Activated CD8-positive, alpha-beta T cell treated with anti-CD3 and anti-CD28 coated beads, Interleukin-2, amount 10 ng/mL, durations not matched to agents 7 days and 5 days (primary cell): ENCODE data around the gene FLT1. TPM values are rescaled to one million over a fixed set of nuclear protein-coding genes. Genes with fewer than 3 reads are reported as not detected.

Source experiments
- ATAC-seq: fragments of 150-1000 bp; cut with Tn5 transposase; one replicate; pipeline ENCODE4 v1.10.0; 2021; ENCODE audit warnings: moderate library complexity
- CTCF ChIA-PET: fragments of 350-600 bp; sonication (Branson Sonifier 250); formaldehyde crosslinking; loops from one replicate; lab custom pipeline; 2021; ENCODE audit warnings: antibody characterized with exemption; lab: Charles Lee
- POLR2A ChIA-PET: fragments of 350-600 bp; sonication (Branson Sonifier 250); formaldehyde crosslinking; loops from one replicate; lab custom pipeline; 2021; ENCODE audit warnings: antibody characterized with exemption; lab: Charles Lee
- DNase-seq: peaks from one replicate; pipeline ENCODE4 v3.0.0-alpha.2; 2020
- H3K27ac Mint-ChIP-seq: one replicate; pipeline ENCODE4 v1.8.0; 2021; ENCODE audit warnings: mild to moderate bottlenecking, mixed read lengths
- H3K27me3 Mint-ChIP-seq: one replicate; pipeline ENCODE4 v1.8.0; 2021; ENCODE audit warnings: low read depth, mixed read lengths
- H3K36me3 Mint-ChIP-seq: one replicate; pipeline ENCODE4 v1.8.0; 2021; ENCODE audit warnings: low read depth, mixed read lengths
- H3K4me1 Mint-ChIP-seq: one replicate; pipeline ENCODE4 v1.8.0; 2021; ENCODE audit warnings: low read depth, mixed read lengths
- H3K4me3 Mint-ChIP-seq: one replicate; pipeline ENCODE4 v1.8.0; 2021; ENCODE audit warnings: mild to moderate bottlenecking, mixed read lengths
- H3K9me3 Mint-ChIP-seq: one replicate; pipeline ENCODE4 v1.8.0; 2022; ENCODE audit warnings: mixed read lengths; ENCODE audit not compliant: insufficient read depth
- total RNA-seq, 2 experiments: library from RNA; stranded (reverse); gene quantifications; one replicate each; pipeline ENCODE4 v1.2.3, GENCODE V29; 2021

Gene FLT1
- total RNA-seq, 2 experiments from 2014 or later = 0.95 to 1.3 TPM

DNA sequence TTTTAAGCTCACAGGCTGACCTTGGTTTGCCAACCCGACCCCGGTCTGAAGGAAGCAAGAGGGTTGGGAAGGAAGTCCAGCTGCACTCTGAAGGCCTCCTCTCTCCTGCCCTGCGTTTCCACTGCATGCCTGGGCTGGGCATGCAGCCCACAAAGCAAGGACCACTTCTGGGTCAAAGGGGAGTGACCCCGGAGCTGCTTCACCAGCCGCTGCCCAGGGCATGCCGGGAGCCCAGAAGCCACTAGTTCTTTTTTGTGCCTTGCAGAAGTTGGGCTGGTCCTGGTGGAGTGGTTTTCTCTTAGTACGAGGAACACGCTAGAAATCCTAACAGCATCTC, 166.7 kb downstream of the FLT1 start:
- ATAC-seq (no peak), DNase-seq (no peak)
- H3K36me3 Mint-ChIP-seq = no peaks in the 10 kb centered on the region

DNA sequence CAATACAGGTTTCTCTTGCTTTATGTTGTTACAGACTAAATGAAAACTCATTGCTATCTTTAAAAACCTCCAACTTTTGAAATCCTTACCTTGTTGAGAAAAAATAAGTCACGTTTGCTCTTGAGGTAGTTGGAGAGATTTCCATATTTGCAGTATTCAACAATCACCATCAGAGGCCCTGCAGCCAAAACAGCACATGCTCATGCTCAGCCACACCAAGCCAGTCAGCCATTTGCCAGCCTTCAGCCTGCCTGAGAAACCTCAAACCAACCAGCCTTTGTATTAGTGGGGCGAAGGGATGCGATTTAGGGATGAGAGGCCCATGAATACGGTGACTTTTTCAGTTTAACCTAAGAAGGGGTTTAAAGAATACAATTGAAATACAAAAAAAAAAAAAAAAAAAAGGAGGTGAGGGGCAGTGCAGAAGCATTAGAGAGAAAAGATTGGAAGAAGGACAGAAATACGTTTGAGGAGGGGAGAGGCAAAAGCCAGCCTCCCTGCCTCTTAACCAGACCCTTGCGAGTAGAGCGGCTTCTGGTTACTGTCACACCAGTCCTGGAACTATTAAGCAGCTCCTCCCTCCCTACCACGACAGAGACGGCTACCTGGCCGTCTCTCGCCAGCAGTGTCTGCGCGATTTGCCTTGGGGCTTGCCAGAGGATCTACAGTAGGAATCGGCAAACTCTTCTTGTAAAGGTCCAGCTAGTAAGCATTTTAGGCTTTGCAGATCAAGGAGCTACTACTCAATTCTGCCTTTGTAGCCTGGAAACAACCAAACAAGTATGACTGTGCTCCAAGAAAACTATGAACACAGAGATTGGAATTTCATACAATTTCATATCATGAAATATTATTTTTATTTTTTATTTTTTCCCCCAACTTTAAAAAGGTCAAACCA, 167.3 kb downstream of the FLT1 start:
- DNase-seq (no peak), ATAC-seq (no peak)
- Mint-ChIP-seq H3K4me3 (no peak overlapping the region), H3K4me1 (peaks cover 5% of the 10 kb centered on the region), H3K27me3 (no peaks in the 10 kb centered on the region), H3K9me3 (no peaks in the 10 kb centered on the region), H3K36me3 (no peaks in the 10 kb centered on the region), H3K27ac (no peak overlapping the region)
- CTCF ChIA-PET = no interaction called here
- POLR2A ChIA-PET = interaction anchor here (3.5 kb wide), 1 partner anchor 331 kb away, joined by 10 read pairs; the partner anchor contains the start of gene POMP

More for the DNA sequence above, 166.7 kb downstream of the FLT1 start:
- no peaks in the 10 kb centered on the region for H3K9me3 Mint-ChIP-seq
- no peak overlapping the region for H3K27ac Mint-ChIP-seq
- no peaks in the 10 kb centered on the region for H3K27me3 Mint-ChIP-seq
- no peak overlapping the region for H3K4me3 Mint-ChIP-seq
- CTCF ChIA-PET = no interaction called here
- POLR2A ChIA-PET = no interaction called here
- H3K4me1 Mint-ChIP-seq = peaks cover 10% of the 10 kb centered on the region

DNA sequence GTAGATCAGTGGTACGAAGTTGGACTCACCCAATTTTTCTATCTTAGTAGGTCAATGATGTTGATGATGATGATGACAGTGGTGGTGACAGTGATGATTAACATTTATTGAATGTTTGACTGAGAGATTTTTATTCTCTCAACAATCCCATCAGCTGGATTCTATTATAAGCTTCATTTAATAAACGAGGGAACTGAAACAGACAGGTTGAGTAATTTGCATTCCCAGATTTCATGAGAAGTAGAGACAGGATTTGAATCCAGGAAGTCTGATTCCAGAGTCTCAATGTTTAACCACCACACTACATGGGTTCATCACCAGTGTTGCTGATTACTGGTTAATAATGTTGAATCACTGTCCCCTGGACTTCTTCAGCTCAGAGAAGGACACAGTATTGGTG, 168.9 kb downstream of the FLT1 start:
- Mint-ChIP-seq H3K9me3 (no peaks in the 10 kb centered on the region), H3K27ac (no peak overlapping the region), H3K4me1 (peaks cover 4% of the 10 kb centered on the region), H3K36me3 (no peaks in the 10 kb centered on the region), H3K4me3 (no peak overlapping the region), H3K27me3 (no peaks in the 10 kb centered on the region)
- ATAC-seq (no peak), DNase-seq (no peak)
- POLR2A ChIA-PET = interaction anchor here (3.5 kb wide), 1 partner anchor 333 kb away, joined by 10 read pairs; the partner anchor contains the start of gene POMP
- CTCF ChIA-PET = interaction anchor here (1.3 to 2.8 kb wide), 5 partner anchors 10 to 471 kb away, joined by 4 to 10 read pairs (median 10); no protein-coding TSS in a partner anchor

DNA sequence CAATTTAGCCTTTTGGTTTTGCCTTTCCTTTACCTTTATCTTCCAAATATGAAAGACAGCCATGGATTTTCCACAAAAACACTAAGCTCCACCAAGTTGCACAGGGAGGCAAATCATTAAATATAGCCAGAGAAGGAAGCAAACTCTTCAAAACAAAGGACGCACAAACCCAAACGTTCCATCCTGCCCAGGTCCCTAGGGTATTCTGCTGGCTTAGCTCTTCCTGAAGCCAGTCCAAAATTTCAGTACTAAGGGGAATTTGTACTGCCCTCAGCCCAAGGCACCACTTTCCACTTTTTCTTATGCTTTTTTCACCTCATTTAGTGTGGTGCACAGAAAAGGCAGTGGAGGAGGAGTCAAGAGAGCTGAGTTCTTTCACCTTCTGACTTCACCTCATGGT, 169.9 kb downstream of the FLT1 start:
- H3K9me3 Mint-ChIP-seq = no peaks in the 10 kb centered on the region
- no peak overlapping the region for H3K4me3 Mint-ChIP-seq
- no peaks in the 10 kb centered on the region for H3K36me3 Mint-ChIP-seq
- H3K4me1 Mint-ChIP-seq = peaks cover 4% of the 10 kb centered on the region
- ChIA-PET CTCF (interaction anchor here (0.7 to 2.8 kb wide), 15 partner anchors 9 to 472 kb away, joined by 3 to 10 read pairs (median 4); partner anchors contain the start of gene POMP), POLR2A (interaction anchor here (3.5 kb wide), 1 partner anchor 334 kb away, joined by 10 read pairs; the partner anchor contains the start of gene POMP)
- no peak for DNase-seq
- H3K27ac Mint-ChIP-seq = no peak overlapping the region
- ATAC-seq = no peak
- H3K27me3 Mint-ChIP-seq = no peaks in the 10 kb centered on the region

DNA sequence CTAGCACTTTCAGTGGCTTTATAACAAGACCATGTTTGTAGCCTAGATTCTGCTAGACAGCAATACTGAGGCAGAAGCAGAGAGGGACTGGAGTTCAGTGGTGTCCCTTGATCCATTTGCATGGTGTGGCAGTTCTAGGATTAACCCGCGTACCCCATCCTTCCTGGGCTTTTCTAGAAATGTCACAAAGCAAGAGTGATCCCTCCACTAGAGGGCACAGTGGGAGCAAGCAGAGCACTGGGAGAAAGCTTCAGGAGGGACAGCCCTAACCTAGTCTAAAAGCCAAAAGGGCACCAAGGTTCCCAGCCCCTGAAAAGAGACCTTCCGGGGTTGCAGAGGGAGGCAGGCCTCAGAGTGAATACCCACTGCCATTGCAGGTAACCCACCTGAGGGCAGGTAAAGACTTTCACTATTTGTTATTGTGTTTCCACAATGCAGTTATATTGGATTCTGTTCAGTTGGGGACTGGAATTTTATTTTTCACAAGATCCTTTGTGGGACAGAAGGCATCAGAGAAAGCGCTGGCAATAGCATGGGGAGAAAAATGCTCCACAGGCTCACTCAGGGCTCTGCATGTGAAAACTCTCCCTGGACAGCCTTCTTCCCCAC, 170.6 kb downstream of the FLT1 start:
- ChIA-PET CTCF (interaction anchor here (0.7 to 2.8 kb wide), 17 partner anchors 10 to 472 kb away, joined by 3 to 10 read pairs (median 4); partner anchors contain the start of gene POMP), POLR2A (interaction anchor here (3.5 kb wide), 1 partner anchor 334 kb away, joined by 10 read pairs; the partner anchor contains the start of gene POMP)
- Mint-ChIP-seq H3K9me3 (no peaks in the 10 kb centered on the region), H3K27ac (no peak overlapping the region), H3K4me1 (peaks cover 4% of the 10 kb centered on the region), H3K4me3 (no peak overlapping the region), H3K27me3 (no peaks in the 10 kb centered on the region), H3K36me3 (no peaks in the 10 kb centered on the region)
- DNase-seq (peak; percentile 77), ATAC-seq (peak; percentile 53)

DNA sequence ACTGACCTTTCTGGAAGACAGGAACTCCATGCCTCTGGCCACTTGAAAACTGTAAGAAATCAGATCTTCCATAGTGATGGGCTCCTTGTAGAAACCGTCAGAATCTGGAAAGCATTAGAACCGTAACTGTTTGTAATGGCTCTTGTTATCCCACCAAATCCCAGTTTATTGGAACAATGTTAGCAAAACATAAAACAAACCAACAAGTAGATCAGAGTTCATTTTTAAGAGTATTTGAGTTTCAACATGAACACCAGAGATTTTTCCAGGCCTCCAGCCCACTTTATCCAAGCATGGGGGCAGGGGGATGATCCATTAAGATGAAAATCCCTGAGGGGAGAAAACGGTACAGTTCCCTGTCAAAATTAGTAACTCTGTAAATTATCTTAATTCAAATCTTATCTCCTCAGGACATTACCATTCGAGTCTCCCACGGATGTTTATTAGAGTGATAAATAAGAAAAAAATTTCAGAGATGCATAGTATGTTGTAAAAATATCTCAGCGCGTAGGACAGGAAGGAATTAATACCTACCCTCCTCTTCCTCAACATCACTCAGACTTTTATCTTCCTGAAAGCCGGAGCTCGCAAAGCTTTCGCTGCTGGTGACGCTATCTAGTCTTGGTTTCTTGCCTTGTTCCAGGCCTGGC, 172.5 kb downstream of the FLT1 start:
- POLR2A ChIA-PET = no interaction called here
- ATAC-seq = no peak
- no peak overlapping the region for H3K27ac Mint-ChIP-seq
- peaks cover 5% of the 10 kb centered on the region for H3K4me1 Mint-ChIP-seq
- no peaks in the 10 kb centered on the region for H3K9me3 Mint-ChIP-seq
- no peak for DNase-seq
- H3K27me3 Mint-ChIP-seq = no peaks in the 10 kb centered on the region
- H3K36me3 Mint-ChIP-seq = no peaks in the 10 kb centered on the region
- CTCF ChIA-PET = no interaction called here
- H3K4me3 Mint-ChIP-seq = no peak overlapping the region

DNA sequence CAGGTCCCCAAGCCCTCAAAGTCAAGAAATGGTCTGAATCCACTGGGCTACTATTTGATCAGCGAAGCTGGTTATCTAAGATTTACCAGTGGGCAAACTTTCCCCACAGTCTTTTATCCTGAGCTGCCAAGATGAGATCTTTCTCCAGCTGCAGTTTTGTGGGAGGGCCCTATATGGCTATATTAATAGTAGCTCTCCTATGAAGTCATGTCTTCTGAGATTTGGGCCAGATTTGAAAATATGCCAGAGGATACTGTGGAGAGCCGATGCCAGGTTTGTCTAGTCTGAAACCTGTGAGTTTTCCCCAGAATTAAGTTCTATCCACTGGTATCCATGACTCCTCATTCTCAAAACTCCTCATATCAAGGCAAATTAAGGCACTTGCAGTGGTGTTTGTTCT, 173.2 kb downstream of the FLT1 start:
- Mint-ChIP-seq H3K27ac (no peak overlapping the region), H3K36me3 (no peaks in the 10 kb centered on the region), H3K4me3 (no peak overlapping the region), H3K9me3 (no peaks in the 10 kb centered on the region), H3K4me1 (peaks cover 11% of the 10 kb centered on the region), H3K27me3 (no peaks in the 10 kb centered on the region)
- CTCF ChIA-PET = no interaction called here
- ATAC-seq (no peak), DNase-seq (no peak)
- POLR2A ChIA-PET = no interaction called here

DNA sequence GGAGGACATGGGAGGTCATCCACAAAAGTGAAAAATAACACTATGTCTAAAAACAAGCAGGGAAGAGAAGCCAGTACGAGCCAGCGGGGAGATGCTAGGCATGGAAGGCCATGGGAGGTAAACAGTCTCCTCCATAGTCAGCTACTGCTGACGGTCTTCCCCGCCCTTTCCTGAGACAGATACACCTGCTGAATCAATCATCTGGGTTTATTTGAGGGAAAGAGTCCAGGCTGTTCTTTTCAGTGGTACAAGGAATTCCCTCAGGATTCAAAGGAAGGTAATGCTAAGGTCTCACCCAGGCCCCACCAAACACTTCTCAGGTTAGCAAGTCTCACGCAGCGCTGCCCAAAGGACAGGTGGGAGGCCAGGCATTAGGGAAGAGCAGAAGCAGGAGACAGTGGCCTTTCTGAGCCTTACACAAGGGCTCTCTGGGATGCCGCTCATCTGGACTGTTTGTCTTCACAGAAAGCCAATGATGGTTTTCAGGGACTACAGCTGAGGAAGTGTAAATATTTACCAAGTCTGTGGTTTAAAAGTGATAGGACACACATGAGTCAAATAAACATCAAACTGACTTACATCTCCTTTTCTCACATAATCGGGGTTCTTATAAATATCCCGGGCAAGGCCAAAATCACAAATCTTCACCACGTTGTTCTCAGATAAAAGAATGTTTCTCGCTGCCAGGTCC, 173.9 kb downstream of the FLT1 start:
- POLR2A ChIA-PET = no interaction called here
- no peak overlapping the region for H3K4me3 Mint-ChIP-seq

DNA sequence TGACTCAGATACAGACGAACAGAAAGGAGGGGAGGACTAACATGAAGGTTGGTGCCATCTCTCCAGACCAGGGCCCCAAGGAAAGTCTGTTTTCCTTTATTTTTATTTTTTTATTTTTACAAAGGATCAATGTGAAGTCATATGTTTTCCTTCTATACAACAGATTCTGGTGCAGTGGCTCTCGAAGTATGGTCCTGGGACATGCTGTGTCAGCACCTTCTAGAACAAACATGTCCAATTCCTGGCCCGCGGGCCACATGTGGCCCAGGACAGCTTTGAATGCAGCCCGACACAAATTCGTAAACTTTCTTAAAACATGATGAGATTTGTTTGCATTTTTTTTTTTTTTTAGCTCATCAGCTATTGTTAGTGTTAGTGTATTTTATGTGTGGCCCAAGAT, 174.7 kb downstream of the FLT1 start:
- H3K9me3 Mint-ChIP-seq = no peaks in the 10 kb centered on the region
- no peaks in the 10 kb centered on the region for H3K27me3 Mint-ChIP-seq
- H3K4me1 Mint-ChIP-seq = peaks cover 12% of the 10 kb centered on the region
- no peaks in the 10 kb centered on the region for H3K36me3 Mint-ChIP-seq
- ChIA-PET POLR2A (no interaction called here), CTCF (no interaction called here)
- no peak overlapping the region for H3K4me3 Mint-ChIP-seq
- no peak overlapping the region for H3K27ac Mint-ChIP-seq
- no peak for ATAC-seq
- no peak for DNase-seq

More for the DNA sequence above, 173.9 kb downstream of the FLT1 start:
- Mint-ChIP-seq H3K27ac (no peak overlapping the region), H3K4me1 (peaks cover 12% of the 10 kb centered on the region), H3K9me3 (no peaks in the 10 kb centered on the region), H3K27me3 (no peaks in the 10 kb centered on the region), H3K36me3 (no peaks in the 10 kb centered on the region)
- DNase-seq = no peak
- CTCF ChIA-PET = no interaction called here
- ATAC-seq = no peak

DNA sequence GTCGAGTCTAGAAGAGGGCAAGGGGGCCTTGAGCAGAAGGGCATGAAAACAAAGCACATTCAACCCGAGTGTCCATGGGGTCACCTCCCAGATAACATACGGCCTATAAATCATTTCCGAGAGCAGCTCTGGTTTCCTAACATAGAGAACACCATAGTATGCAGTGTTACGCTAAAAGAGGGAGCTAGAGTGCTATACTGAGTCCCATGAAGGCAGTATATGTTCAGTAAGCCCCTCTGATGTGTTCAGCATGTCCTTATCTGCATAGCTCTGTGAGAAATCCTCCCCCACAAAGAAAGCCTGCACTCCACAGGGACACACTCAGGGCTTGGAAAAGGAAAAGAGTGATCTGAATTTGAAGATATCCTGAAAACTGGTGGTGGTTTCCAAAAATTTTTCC, 175.4 kb downstream of the FLT1 start:
- Mint-ChIP-seq H3K9me3 (no peaks in the 10 kb centered on the region), H3K27me3 (no peaks in the 10 kb centered on the region), H3K27ac (no peak overlapping the region), H3K4me3 (no peak overlapping the region), H3K36me3 (no peaks in the 10 kb centered on the region), H3K4me1 (peaks cover 12% of the 10 kb centered on the region)
- ATAC-seq (no peak), DNase-seq (no peak)
- POLR2A ChIA-PET = no interaction called here
- CTCF ChIA-PET = interaction anchor here (0.6 kb wide), 1 partner anchor 239 kb away, joined by 4 read pairs; no protein-coding TSS in a partner anchor

DNA sequence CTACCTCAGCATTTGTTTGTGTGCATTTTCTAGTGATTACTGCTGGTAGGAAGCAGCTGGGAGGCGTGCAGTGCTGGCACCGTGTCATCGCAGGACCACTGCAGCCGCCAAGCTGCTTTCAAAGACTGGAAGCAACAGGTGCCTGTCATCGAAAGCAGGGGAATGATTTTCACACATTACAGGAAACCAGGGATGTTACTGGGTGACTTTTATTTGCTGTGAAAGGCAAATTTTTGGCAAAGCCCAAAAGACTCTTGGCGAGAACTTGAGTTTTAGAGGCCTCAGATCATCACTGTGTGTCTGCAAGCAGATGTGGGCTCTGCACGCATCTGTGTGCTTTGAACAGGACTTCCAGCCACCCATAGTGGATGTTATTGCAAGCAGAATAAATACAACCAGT, 176.4 kb downstream of the FLT1 start:
- ATAC-seq = no peak
- no peak for DNase-seq
- no peak overlapping the region for H3K27ac Mint-ChIP-seq
- peaks cover 8% of the 10 kb centered on the region for H3K4me1 Mint-ChIP-seq
- H3K9me3 Mint-ChIP-seq = no peaks in the 10 kb centered on the region
- CTCF ChIA-PET = no interaction called here
- H3K27me3 Mint-ChIP-seq = no peaks in the 10 kb centered on the region
- no peaks in the 10 kb centered on the region for H3K36me3 Mint-ChIP-seq
- POLR2A ChIA-PET = no interaction called here
- no peak overlapping the region for H3K4me3 Mint-ChIP-seq
